ENCODE data around the gene ZNF446. TPM values are rescaled to one million over a fixed set of nuclear protein-coding genes. Genes with fewer than 3 reads are reported as not detected.

ZNF446 gene
- total RNA-seq, 1 experiment from 2014 or later = 8.7 TPM

DNA sequence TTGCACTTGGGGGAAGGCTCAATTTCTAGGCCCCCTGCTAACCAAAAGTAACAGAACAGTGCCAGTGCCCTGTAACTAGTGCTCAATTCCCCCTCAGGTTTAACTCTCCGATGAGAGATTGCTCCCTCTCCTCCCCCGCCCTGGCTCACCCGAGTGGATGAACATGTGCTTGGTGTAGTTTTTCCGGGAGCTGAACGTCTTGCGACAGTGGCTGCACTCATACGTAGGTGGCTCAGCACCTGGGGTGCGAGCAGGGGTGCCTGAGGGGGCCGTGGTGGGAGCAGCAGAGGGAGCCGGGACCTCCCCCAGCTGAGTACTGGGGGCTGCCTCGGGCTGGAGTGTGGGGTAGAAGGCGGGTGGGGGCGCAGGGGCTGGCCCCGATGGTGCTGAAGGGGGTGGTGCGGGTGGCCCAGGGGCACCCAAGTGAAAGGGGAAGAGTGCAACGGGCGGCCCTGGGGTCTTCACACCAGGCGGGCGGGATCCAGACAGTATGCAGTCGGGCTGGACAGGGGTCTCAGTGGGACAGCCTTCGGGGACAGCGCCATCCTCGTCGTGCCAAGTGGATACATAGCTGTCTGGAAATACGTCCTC lies 40.2 kb downstream of the ZNF446 start:
- DNase-seq (ENCODE audit: low read depth, low spot score) = no peak
- in situ Hi-C loops (cut with HindIII; ENCODE audit: low pct_unique_long_range_greater_than_20kb, low sequenced_read_pairs) = no loop called here

DNA sequence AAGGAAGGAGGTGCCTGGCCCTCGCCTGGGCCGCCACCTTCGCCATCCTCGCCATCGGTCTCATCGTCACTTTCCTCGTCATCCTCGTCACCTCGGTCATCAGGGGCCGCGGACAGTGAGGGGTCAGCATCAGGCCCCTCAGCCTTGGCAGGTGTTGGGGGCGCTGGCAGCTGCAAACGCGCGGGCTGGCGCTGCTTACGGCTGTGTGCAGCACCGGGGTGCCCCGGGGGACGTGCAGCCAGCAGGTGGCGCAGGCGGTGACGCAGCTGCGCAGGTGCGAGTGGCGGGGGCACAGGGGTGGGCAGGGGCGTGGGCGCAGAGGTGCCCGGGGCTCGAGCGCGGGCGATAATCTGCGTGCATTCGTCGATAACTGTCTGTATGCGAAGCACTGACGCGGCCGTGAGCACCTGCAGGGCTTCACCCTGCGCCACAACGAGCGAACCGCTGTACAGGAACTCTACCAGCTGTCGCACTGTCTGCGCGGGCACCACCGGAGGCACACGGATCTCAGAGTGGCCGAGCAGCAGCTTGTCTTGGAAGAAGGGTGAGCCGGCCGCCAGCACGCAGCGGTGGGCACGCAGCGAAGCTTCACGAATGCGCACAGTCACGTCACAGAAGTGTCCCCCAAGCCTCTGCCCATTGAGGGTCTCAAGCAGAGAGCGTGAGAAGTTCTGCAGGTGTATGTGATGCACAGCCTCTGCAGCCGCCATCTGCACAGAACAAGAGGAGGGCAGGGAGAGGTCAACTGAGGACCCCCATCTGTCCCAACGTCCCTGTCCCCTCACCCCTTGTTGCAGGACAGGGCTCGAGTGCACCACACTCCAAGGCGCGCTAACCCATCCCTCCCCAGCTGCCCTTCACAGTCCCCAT lies 41.0 kb downstream of the ZNF446 start:
- in situ Hi-C loops (cut with HindIII; ENCODE audit: low pct_unique_long_range_greater_than_20kb, low sequenced_read_pairs) = no loop called here
- no peak for DNase-seq (ENCODE audit: low read depth, low spot score)

DNA sequence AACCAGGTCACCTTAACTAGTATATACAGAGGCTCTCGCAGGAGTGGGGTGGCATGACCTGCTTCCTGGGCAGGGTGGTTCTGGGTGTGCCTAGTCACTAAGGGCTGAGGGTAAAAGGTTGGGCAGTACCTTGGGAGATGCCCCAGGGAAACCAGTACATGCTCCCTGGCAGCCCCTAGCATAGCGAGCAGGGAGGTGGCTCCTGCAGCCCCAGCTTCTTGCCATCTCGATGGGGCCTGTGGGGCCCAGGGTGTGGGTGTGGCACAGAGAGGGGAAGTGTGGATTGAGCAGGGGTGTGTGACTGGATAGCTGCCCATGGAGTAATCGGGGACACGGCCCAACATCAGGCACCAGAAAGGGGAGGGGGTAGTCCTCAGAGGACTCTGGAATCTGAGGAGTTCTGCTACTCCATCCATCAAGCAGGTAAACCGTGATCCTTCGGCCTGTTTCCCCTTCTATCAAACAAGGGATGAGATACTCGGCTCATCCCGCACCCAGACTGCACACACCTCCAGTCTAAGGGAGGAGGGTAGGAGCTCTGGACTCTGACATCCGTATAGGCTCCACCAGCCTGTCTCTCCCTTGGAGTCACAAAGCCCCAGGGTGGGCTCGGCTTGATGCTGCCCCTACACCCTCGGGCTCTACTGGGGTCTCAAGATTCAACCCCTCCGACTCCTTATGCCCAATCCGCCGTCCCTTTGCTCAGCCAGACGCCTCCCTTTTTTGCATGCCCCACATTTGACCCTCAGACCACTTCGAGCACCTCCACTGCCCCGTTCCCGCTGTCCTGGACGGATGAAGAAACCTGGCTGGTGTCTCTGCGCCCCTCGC lies 42.3 kb downstream of the ZNF446 start:
- in situ Hi-C loops (cut with HindIII; ENCODE audit: low pct_unique_long_range_greater_than_20kb, low sequenced_read_pairs) = no loop called here
- no peak for DNase-seq (ENCODE audit: low read depth, low spot score)

- peak; percentile 60 for DNase-seq (ENCODE audit: low read depth, low spot score)
- in situ Hi-C loops (cut with HindIII; ENCODE audit: low pct_unique_long_range_greater_than_20kb, low sequenced_read_pairs) = no loop called here
Observed at GRCh38 chr19:58519087-58519354, 42.9 kb downstream of the ZNF446 start.

DNA sequence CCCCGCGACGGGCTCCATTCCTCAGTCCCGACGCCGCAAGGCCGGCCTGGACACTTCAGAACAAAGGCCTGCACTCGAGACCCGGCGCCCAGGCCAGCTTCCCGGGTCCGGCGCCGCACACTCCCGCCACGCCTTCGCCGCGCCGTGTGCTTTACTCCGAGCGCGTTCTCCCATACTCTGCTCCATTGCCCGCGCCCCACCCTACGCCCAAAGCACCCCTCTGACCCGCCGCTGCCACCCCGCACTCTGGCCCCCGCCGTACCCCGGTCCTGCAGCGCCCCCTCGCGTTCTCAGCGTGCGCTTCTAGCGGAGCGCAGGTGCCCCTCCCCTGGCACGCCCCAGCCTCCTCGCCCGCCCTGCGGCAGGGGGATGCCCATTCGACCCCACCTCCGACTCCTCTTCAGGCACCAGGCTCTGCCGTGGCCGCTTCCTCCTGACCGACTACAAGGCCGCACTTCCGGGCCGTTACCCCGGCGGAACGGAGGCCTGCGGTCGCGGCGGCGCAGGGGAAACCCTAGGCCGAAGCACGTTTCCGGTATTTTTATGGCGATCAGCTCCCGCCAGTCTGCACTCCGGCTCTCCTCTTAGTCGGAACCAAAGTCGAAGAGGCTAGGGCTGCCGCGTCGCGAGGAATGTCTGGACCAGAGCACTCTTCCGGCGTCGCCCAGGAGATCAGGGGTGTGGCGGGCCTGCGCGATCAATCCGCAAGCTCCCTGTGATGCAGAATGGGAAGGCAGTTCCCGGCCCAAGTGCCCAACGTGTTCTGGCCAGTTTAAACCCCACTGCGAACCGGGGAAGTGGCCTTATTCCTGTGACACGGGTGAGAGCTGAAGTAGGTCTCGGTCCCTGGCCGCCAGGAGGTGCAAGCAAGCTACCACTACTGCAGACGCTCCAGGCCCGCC lies 43.5 kb downstream of the ZNF446 start, which contains the start of gene ZBTB45:
Gene ZBTB45, minus strand, starts transcription at position 456 of the 902 bp plus-strand sequence. CDS start 2,137 bp downstream, outside the sequence.
- DNase-seq (ENCODE audit: low read depth, low spot score) = peak; percentile 92
- in situ Hi-C loops (cut with HindIII; ENCODE audit: low pct_unique_long_range_greater_than_20kb, low sequenced_read_pairs) = no loop called here

DNA sequence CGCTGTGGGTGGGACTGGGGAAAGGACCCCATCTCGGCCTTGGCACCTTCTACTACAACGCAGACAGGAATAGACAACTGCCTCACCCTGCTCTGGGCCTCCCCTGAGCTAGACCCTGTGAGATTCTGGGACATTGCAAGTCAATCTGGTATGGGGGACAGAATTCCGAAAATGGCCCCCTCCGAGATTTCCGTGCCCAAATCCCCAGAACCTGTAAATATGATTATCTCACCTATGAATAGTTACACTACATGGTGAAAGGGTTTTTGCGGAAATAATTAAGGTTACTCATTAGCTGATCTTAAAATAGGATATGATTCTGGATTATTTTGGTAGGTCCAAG lies 44.1 kb downstream of the ZNF446 start:
- no peak for DNase-seq (ENCODE audit: low read depth, low spot score)
- in situ Hi-C loops (cut with HindIII; ENCODE audit: low pct_unique_long_range_greater_than_20kb, low sequenced_read_pairs) = no loop called here

DNA sequence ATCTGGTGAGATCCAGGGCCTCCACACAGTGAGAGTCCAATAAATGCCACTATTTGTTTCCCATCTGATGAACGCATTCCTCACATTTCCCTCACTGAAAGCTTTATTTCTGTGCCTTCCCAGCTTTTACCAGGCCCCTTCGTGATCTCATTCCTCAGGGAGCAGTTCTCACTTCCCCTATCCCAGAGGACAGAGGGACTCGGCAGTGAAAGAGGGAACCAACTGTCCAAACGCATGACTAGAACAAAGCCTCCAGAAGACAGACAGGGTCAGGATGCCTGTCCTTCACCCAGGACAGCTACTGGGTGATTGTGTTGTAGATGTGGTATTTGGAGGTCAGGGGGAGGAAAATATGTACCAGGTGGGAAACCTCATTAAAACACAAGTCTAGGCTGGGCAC lies 45.5 kb downstream of the ZNF446 start:
- no peak for DNase-seq (ENCODE audit: low read depth, low spot score)
- in situ Hi-C loops (cut with HindIII; ENCODE audit: low pct_unique_long_range_greater_than_20kb, low sequenced_read_pairs) = no loop called here

DNA sequence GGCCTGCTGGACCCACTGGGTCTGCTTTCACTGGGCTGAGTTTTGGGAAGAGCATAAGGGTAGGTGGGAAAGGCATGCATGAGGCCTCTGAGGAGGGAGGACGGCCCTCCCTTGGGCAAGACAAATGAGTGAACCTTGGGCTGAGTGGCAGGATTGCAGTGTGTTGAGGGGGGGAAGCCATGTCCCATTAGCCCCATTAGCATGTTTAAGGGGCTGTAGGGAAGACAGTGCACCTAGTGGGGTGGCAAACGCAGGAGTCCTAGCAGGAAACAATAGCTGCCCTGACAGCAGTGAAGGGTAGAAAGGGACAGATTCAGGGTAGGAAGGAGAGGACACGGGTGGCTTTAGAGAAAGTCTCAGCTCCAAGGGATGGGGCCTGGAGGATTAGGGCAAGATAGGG lies 46.6 kb downstream of the ZNF446 start:
- no peak for DNase-seq (ENCODE audit: low read depth, low spot score)

GRCh38 chr19:58529405-58529804 lies 53.3 kb downstream of the ZNF446 start:
- in situ Hi-C loops (cut with HindIII; ENCODE audit: low pct_unique_long_range_greater_than_20kb, low sequenced_read_pairs) = no loop called here
- DNase-seq (ENCODE audit: low read depth, low spot score) = no peak

More for the DNA sequence above, 46.6 kb downstream of the ZNF446 start:
- in situ Hi-C loops (cut with HindIII; ENCODE audit: low pct_unique_long_range_greater_than_20kb, low sequenced_read_pairs) = no loop called here

Small RNAs within 50 kb of the gene (small RNA-seq; reads per million reads assigned to genes)
- gene RN7SL693P = 0 reads per million in 2 experiments
- gene RNU6-1337P = 0 reads per million in 2 experiments

Other genes with a start within 250 kb of the ZNF446 start
- 7.6 and 8.3 TPM in 2 replicates for gene ZNF544, start 247.4 kb upstream of the ZNF446 start, total RNA-seq (2014; rRNA removed; shearing (Covaris generic))
- 2.9 and 3.6 TPM in 2 replicates for gene ZNF8, start 197.4 kb upstream of the ZNF446 start, total RNA-seq (2014; rRNA removed; shearing (Covaris generic))
- gene ERVK3-1, start 171.0 kb upstream of the ZNF446 start, total RNA-seq (2014; rRNA removed; shearing (Covaris generic)) = 48.0 and 48.1 TPM in 2 replicates
- 2.9 and 3.2 TPM in 2 replicates for gene ZSCAN22, start 149.4 kb upstream of the ZNF446 start, total RNA-seq (2014; rRNA removed; shearing (Covaris generic))
- gene A1BG, start 122.9 kb upstream of the ZNF446 start, total RNA-seq (2014; rRNA removed; shearing (Covaris generic)) = 18.7 and 23.4 TPM in 2 replicates
- gene ZNF497, start 113.6 kb upstream of the ZNF446 start, total RNA-seq (2014; rRNA removed; shearing (Covaris generic)) = 0.40 and 1.3 TPM in 2 replicates
- 0.40 and 0.87 TPM in 2 replicates for gene ZNF837, start 95.3 kb upstream of the ZNF446 start, total RNA-seq (2014; rRNA removed; shearing (Covaris generic))
- 1,789 and 1,795 TPM in 2 replicates for gene RPS5, start 89.1 kb upstream of the ZNF446 start, total RNA-seq (2014; rRNA removed; shearing (Covaris generic))
- gene RNF225, start 80.7 kb upstream of the ZNF446 start, total RNA-seq (2014; rRNA removed; shearing (Covaris generic)) = not detected in 2 replicates
- gene ZNF584, start 67.7 kb upstream of the ZNF446 start, total RNA-seq (2014; rRNA removed; shearing (Covaris generic)) = 12.5 and 13.9 TPM in 2 replicates
- gene ZNF132, start 36.2 kb upstream of the ZNF446 start, total RNA-seq (2014; rRNA removed; shearing (Covaris generic)) = 0.16 and 0.35 TPM in 2 replicates
- gene ZNF324B, start 24.7 kb upstream of the ZNF446 start, total RNA-seq (2014; rRNA removed; shearing (Covaris generic)) = 6.8 TPM in 2 replicates
- gene ZNF324, start 9.3 kb upstream of the ZNF446 start, total RNA-seq (2014; rRNA removed; shearing (Covaris generic)) = 6.3 and 7.7 TPM in 2 replicates
- gene SLC27A5, start 35.6 kb downstream of the ZNF446 start, total RNA-seq (2014; rRNA removed; shearing (Covaris generic)) = 0.13 and 0.16 TPM in 2 replicates
- gene ZBTB45, start 43.5 kb downstream of the ZNF446 start, total RNA-seq (2014; rRNA removed; shearing (Covaris generic)) = 1.9 and 3.3 TPM in 2 replicates
- gene TRIM28, start 67.7 kb downstream of the ZNF446 start, total RNA-seq (2014; rRNA removed; shearing (Covaris generic)) = 346 and 425 TPM in 2 replicates
- gene CHMP2A, start 78.8 kb downstream of the ZNF446 start, total RNA-seq (2014; rRNA removed; shearing (Covaris generic)) = 82.6 and 89.4 TPM in 2 replicates
- 82.8 and 85.3 TPM in 2 replicates for gene UBE2M, start 82.3 kb downstream of the ZNF446 start, total RNA-seq (2014; rRNA removed; shearing (Covaris generic))
- 5.4 and 5.9 TPM in 2 replicates for gene MZF1, start 97.0 kb downstream of the ZNF446 start, total RNA-seq (2014; rRNA removed; shearing (Covaris generic))